GM21390 (cell line): Measurements from ENCODE around the gene NINL.

Experiments
- ATAC-seq: cut with Tn5 transposase; IDR thresholded peaks from one replicate; pipeline ENCODE4 v1.9.1; 2021; ENCODE audit not compliant: unreplicated experiment

The NINL gene

DNA sequence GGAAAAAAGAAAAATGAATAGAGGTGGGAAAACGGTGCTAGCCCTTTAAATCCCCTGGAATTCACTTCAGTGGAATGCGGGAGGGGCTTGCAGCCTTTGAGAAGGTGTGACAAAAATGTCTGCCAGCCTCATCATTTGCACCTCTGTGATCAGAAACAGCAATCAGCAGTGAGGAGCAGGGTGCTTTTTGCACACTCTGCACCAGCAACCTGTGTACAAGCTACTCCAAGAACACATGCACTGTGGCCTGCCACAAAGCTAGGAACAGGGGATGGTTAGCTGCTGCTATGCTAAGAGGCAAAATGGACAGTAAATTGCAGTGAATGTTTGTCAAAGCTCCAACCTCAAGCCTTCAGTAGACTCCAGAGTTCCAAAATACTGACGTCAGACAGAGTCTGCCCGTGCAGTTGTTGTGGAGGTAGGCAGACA lies 148.2 kb downstream of the NINL start:
- no peak for ATAC-seq

DNA sequence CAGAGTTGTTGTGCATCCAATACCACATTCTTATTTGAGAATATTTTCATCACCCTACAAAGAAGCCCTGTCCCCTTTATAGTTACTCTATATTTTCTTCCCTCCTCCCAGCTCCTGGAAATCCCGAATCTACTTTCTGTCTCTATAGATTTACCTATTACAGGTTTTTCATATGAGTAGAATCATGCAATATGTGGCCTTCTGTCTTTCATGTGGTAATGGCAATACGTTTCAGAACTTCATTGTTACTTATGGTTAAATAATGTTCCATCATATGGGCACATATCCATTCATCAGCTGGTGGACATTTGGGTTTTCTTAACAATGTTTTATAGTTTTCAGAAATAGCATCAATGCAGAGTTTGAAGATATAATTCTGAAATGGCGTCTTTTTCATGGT lies 160.8 kb downstream of the NINL start:
- ATAC-seq = no peak

DNA sequence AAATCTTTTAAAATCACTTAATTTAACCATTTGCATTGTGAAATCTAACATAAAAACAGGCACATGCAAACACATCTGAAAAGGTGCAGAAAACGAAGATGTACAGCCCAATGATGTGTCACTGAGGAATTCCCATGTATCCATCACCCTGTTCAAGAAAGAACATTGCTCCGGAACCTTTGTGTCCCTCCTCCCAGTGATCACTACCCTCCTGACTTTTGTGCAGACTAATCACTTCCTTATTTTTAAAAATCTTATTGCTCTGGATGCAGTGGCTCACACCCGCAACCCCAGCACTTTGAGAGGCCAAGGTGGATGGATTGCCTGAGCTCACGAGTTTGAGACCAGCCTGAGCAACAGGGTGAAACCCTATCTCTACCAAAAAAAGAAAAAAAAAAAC lies 163.3 kb downstream of the NINL start:
- no peak for ATAC-seq

DNA sequence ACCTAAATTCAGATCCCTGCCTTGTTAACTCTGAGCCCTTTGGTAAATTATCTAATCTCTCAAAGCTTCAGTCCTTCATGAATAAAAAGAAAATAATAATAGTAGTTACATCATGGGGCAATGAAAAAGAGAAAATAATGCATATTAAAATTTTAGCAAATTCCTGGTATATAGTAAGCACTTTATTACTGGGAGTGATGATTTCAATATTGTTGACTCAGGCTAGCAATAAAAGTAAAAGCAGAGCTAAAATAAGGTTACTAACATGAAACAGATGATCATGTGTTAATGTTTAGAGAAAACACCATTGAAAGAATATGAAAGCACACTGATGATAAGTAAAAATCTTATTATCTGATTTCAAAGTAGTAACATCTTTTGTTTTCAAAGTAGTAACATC lies 164.2 kb downstream of the NINL start:
- no peak for ATAC-seq

DNA sequence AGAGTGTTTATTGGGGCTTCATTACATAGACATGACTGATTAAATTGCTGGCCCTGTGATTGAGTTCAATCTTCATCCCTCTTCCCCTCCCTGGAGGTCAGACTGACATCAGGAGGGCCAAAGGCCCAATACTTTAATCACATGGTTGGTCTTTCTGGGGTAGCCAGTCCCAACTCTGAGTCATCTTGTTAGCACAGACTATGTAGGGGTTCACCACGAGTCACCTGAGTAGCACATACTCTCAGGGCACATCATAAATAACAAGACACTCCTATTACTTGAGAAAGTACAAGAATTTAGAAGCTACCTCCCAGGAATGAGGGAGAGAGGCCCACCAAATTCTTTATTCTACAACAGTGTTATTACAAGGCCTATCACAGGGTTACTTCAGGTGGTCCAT lies 166.6 kb downstream of the NINL start:
- no peak for ATAC-seq

DNA sequence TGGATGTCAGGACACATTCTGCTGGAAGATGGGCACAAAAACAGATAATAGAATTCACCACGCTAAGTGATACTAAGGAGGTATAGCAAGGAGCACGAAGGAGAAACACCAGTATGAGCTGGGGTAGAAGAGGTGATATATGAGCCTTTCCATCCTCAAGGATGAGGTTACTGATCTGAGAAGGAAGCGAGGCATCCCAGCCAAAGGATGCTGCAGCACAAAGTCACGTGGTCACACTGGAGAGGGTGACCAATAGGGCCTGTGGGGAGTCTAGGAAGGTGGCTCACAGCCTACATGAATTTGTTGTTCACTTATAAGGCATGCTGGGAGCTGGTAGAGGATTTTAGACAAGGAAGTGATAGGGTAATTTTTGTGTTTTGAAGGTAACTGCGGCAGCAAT lies 176.4 kb downstream of the NINL start:
- no peak for ATAC-seq

DNA sequence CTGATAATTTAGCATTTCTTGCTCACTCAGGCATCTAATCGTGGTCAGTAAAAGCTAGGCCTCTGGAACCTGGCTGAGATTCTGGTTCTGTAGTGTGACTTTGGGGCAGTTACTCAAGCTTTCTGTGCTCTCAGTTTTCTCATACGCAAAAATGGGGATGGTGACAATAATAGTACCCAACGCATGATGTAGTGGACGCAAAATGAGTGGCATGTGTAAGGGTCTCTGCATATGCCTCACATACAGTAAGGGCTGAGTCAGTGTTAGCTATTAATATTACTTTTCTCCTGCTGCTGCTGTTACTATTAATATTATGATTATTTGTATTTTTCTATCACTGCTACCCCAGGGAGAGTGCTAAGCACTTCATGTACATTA lies 177.2 kb downstream of the NINL start:
- ATAC-seq = no peak

DNA sequence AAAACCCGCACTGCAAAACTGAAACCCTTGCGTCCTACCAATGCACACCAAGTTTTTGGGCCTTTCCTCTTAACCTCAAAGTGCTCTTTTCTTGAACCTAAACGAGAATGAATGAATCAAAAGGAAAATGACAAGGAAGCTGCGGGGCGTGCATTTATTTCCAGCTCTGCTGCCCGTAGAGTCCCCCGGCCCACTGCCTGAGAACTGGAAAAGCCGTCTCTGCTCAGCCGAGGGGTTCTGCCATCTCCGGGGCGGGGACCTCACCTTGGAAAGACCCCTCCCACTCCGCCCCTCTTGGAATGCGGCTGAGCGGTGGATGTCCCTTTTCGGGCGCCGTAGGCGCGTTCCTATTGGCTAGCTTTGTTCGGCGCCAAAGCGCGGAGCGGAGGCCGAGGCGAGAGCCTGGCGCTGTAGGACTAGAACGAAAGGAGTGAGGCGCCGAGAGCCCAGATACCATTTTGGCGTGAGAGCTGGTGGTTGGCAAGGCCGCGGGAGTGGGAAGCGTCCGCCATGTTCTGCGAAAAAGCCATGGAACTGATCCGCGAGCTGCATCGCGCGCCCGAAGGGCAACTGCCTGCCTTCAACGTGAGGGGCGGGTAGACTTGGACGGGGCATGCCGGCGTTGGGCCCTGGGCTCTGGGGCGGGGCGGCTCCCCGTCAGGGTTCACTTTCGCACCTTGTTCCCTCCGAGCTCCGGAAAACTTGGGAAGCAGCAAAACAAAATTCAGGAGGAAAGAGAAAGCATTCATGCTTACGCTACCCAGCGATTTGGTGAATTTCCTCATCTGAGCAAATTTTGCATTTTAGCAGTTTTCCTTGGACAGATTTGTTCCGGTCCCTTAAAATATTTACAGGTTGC lies 177.8 kb downstream of the NINL start, which contains the start of gene GINS1:
Gene GINS1, plus strand, starts transcription at position 363 of the 859 bp plus-strand sequence. Its CDS starts 148 bp downstream, at position 511.
- ATAC-seq = peak; percentile 93
